ENCODE data around the gene COMT. TPM values are rescaled to one million over a fixed set of nuclear protein-coding genes. Genes with fewer than 3 reads are reported as not detected.

COMT gene
- total RNA-seq, 4 donors from 2014 or later = 88.9 to 175 (median 108) TPM

DNA sequence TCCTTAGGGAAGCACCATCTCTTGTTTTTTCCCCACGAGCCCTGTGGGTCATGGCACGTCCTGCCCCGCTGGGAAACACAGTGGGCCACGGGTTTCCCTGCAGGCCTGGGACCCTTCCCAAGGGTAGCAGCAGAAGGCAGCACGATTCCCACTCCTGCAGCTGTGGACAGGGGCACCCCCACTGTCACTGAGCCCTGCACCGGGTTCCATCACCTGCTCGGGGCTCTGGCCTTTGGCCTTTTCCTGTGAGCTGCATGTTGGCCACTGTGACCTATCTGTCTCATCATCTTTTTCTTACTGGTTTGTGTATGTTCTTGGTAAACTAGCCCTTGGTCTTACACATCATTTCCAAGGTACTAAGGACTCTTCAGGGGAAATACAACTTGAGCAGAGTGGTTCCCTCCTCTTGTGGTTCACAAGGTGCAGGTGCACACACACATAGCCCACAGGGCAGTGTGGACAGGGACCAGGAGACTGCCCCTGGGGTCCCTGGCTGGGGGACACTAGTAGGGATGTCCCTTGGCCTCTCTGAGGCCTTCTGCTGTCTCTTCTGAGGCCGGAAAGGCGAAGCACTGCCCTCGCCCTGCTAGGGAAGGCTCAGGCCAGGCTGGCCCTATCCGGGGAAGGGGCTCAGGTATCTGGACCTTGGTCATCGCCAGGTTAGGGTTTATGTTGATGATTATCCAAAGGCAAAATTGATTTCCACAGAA, 19.1 kb downstream of the COMT start:
- no peak overlapping the region for H3K4me3 ChIP-seq
- intact Hi-C loops (cut with DNase I; ENCODE audit: low total_unique reads) = no loop called here
- H3K4me1 ChIP-seq = no peaks in the 10 kb centered on the region
- no peaks in the 10 kb centered on the region for H3K36me3 ChIP-seq
- H3K27me3 ChIP-seq = no peaks in the 10 kb centered on the region
- TF ChIP-seq POLR2A (IDR thresholded peaks at IDR 0.05) (no peak), CTCF (IDR thresholded peaks at IDR 0.05) (no peak)
- H3K9me3 ChIP-seq = no peaks in the 10 kb centered on the region
- H3K27ac ChIP-seq = peak overlapping the region in 1 of 2 donors; percentile 37
- DNase-seq = no peak

DNA sequence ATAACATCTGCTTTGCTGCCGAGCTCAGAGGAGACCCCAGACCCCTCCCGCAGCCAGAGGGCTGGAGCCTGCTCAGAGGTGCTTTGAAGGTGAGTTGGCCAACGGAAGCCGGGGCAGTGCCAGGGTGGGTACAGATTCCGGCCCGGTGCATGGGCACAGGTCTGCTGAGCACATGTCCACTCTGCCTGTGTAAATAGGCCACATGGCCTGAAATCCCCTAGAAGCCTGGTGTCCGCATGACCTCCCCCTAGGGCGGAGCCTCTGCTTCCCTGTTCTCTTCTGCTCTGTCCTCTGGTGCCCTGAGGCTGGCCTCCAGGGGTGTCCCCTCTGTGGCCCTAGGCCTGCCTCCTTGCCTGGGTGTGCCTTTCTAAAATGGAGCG, 19.6 kb downstream of the COMT start:
- Histone ChIP-seq H3K4me1 (no peaks in the 10 kb centered on the region), H3K27me3 (no peaks in the 10 kb centered on the region), H3K9me3 (no peaks in the 10 kb centered on the region), H3K4me3 (no peak overlapping the region), H3K36me3 (no peaks in the 10 kb centered on the region), H3K27ac (no peak overlapping the region)
- no peak for DNase-seq
- intact Hi-C loops (cut with DNase I; ENCODE audit: low total_unique reads) = no loop called here
- TF ChIP-seq POLR2A (IDR thresholded peaks at IDR 0.05) (no peak), CTCF (IDR thresholded peaks at IDR 0.05) (no peak)

- Histone ChIP-seq H3K36me3 (no peaks in the 10 kb centered on the region), H3K4me1 (no peaks in the 10 kb centered on the region), H3K9me3 (no peaks in the 10 kb centered on the region), H3K27ac (no peak overlapping the region), H3K4me3 (no peak overlapping the region), H3K27me3 (no peaks in the 10 kb centered on the region)
- intact Hi-C loops (cut with DNase I; ENCODE audit: low total_unique reads) = no loop called here
- DNase-seq = no peak
- no peak for TF ChIP-seq CTCF (IDR thresholded peaks at IDR 0.05)
- TF ChIP-seq POLR2A (IDR thresholded peaks at IDR 0.05) = no peak
Measured at GRCh38 chr22:19961868-19962245, 20.3 kb downstream of the COMT start.

DNA sequence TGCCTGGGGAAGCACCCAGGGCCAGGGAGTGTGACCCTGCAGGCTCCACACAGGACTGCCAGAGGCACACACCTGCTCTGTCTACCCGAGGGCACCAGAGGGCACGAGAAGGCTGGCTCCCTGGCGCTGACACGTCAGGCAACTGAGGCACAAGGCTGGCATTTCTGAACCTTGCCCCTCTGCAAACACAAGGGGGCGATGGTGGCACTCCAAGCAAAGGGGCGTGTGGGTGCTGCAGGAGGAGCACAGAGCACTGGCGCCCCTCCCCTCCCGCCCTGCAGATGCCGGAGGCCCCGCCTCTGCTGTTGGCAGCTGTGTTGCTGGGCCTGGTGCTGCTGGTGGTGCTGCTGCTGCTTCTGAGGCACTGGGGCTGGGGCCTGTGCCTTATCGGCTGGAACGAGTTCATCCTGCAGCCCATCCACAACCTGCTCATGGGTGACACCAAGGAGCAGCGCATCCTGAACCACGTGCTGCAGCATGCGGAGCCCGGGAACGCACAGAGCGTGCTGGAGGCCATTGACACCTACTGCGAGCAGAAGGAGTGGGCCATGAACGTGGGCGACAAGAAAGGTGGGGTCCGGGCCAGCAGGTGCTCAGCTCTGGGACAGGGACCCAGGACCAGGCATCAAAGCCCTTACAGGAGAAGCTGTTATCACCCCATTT, 20.8 kb downstream of the COMT start:
- Histone ChIP-seq H3K4me1 (no peaks in the 10 kb centered on the region), H3K4me3 (no peak overlapping the region), H3K27ac (no peak overlapping the region), H3K27me3 (no peaks in the 10 kb centered on the region), H3K9me3 (no peaks in the 10 kb centered on the region), H3K36me3 (no peaks in the 10 kb centered on the region)
- TF ChIP-seq CTCF (IDR thresholded peaks at IDR 0.05) (peak in 3 of 4 experiments; percentile 12 to 39 (median 13)), POLR2A (IDR thresholded peaks at IDR 0.05) (no peak)
- DNase-seq = peak in 1 of 2 donors; percentile 53
- intact Hi-C loops (cut with DNase I; ENCODE audit: low total_unique reads) = no loop called here
